HG02943 (cell line): ENCODE measurements around the gene C3.
"Not testable (repeated sequence)": the region's sequence is repeated elsewhere in the genome, so short reads cannot be mapped to it uniquely, and the experiment has no call there.

ENCODE experiments used
- ATAC-seq: cut with Tn5 transposase; IDR thresholded peaks from one replicate; pipeline ENCODE4 v1.9.1; 2021; ENCODE audit warnings: mild to moderate bottlenecking, low read depth, moderate library complexity; ENCODE audit not compliant: unreplicated experiment

The C3 gene

DNA sequence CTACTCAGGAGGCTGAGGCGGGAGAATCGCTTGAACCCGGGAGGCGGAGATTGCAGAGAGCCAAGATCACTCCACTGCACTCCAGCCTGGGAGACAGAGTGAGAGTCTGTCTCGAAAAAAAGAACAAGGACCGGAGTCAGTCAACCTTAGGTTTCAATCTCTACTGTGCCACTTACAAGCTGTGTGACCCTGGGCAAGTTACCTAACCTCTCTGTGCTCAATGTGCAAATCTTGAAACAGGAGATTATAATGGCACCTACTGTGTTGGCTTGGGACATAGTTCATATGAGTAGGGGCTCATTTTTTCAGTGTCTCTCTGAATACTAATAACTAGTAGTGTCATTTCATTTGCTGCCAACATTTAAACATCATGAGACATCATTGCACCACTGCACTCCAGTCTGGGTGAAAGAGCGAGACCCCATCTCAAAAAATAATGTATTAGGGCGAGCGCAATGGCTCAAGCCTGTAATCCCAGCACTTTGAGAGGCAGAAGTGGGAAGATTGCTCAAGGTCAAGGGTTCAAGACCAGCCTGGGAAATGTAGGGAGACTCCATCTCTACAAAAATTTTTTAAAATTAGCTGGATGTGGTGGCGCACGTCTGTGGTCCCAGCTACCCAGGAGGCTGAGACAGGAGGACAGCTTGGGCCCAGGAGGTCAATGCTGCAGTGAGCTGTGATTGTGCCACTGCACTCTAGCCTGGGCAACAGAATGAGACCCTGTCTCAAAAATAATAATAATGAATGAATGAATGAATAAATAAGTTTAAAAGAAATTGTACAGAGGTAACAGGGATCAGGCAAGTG, 5.5 kb downstream of the C3 start:
- no peak for ATAC-seq

DNA sequence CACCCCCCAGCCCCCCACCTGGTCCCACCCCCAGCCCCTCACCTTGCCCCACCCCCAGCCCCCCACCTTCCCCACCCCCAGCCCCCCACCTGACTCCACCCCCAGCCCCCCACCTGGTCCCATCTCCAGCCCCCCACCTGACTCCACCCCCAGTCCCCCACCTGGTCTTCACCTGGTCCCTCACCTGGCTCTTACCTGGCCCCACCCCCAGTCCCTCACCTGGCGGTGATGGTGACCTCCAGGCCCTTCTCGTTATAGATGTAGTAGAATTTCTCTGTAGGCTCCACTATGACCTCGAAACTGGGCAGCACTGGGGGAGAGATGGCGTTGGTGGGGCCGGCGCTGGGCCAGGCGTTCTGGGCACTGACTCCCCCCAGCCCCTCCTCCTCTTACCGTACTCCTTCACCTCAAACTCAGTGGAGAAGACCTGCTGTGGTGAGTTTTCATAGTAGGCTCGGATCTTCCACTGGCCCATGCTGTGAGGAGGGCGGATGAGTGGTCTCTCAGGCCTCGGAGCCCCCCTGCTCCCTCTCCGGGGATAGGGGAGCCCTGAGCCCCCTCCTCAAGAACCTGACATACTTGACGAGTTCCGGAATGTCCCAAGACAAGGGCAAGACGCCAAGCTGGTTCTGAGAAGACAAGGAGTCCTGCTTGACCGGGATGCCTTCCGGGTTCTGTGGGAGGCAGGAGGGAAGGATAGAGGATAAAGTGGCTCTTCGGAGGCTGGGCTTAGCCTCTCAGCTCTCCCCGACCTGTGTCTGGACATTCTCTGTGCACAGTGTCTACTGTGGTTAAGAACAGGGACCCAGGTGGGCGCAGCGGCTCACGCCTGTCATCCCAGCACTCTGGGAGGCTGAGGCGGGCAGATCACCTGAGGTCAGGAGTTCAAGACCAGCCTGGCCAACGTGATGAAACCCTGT, 6.4 kb downstream of the C3 start:
- ATAC-seq, result no peak

DNA sequence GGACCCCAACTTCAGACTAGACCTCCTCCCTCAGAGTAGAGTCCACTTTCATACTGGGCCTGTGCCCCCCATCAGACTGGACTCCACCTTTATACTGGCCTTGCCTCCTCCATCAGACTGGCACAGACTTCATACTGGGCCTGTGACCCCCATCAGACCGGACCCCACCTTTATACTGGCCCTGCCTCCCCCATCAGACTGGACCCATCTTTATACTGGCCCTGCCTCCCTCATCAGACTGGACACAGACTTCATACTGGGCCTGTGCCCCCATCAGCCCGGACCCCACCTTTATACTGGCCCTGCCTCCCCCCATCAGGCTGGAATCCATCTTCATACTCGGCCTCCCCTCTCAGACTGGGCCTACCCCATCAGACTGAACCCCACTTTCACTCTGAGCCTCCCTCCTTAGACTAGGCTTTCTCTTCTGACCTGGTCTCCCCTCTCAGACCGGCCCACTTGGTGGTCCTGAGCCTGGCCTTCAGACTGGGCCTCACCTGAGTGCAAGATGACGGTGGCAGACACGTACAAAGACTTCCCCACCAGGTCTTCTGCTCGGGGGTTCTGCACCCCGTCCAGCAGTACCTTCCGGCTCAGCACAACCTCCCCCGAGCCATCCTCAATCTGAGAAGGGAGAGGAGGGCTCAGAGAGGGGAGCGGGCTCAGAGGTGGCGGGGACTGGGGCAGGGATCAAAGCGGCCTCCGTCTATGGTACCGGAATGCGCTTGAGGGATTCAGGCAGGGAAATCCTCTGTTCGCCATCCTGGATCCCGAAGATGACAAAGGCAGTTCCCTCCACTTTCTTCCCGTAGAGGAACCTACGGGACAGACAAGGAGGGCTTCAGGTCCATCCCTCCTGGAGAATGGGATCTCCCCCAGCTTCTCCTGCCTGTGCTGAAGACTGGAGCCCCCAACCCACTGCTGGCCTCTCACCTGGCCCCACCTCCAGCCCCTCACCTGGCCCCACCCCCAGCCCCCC, 7.5 kb downstream of the C3 start:
- no peak for ATAC-seq

DNA sequence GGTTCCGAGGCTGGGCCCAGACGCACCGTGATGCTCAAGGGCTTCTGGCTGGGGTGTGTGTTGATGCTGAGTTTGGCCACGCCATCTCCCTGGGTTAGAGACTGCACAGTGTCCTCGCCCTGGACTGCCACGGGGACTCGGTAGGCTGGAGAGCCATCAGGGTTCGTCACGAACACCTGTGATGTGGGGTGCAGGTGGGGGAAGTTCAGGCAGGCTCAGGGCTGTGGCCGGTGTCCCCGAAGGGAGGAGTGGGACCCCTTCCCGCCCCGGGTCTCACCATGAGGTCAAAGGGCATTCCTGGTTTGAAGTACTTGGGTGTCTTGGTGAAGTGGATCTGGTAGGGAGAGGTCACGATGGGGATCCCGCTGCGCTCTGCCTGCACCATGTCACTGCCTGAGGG, 8.2 kb downstream of the C3 start:
- ATAC-seq, result no peak

DNA sequence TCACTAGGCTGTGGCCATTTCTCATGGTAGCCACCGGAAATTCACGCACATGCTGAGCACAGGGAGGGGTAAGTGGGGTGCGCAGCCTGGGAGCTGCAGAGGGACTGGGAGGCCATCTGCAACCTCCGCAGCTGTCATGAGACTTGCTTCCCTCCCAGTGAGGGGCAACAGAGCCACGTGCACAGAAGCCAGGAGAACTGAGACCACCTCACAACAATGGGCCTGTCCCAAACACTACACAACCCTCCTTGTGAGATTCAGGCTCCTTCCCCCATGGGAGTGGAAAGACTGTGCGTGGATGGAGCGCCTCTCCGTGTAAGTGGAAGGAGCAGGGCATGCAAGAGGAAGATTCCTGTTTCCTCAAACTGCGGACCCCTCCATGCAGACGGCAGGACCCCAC, 8.8 kb downstream of the C3 start:
- no peak for ATAC-seq

DNA sequence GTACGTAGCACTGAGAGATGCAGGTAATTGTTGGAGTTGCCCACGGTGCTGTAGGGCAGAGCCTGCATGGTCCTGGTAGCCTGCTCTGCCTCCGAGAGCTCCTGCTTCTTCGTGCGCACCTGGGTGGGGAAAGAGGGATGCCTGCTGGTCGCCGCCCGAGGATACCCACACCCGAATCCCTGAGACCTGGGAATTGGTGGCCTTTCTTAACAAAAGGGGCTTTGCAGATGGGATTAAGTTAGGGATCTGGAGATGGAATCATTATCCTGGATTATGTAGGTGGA, 9.4 kb downstream of the C3 start:
- ATAC-seq, result no peak

DNA sequence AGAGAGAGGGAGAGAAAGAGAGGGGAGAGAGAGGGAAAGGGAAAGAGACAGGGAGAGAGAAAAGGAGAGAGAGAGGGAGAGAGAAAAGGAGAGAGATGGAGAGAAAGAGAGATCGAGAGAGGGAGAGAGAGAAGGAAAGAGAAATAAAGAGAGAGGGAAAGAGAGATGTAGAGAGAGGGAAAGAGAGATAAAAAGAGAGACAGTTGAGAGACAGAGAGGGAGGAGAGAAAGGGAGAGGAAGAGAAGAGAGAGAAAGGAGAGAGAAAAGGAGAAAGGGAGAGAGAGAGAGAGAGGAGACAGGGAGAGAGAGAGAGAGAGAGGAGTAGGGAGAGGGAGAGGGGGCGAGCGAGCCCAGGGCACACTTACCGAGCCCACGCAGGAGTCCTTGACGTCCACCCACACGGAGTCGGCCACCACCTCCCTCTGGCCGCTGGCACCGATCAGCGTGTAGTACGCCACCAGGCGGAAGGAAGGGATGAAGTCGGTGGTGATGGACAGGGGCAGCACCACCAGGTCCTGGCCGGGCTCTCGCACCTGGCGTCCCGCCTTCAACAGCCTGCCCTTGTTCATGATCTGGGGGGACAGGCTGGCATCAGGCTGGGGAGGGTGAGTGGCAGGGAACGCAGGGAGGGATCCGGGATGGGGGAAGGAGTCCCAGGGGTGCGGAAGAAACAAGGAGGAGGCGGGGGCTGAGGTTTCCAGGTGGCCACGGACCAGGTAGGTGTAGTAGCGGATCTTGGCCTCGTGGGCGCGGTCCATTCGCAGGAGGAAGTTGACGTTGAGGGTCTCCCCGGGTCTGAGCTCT, 10.0 kb downstream of the C3 start:
- no peak for ATAC-seq

DNA sequence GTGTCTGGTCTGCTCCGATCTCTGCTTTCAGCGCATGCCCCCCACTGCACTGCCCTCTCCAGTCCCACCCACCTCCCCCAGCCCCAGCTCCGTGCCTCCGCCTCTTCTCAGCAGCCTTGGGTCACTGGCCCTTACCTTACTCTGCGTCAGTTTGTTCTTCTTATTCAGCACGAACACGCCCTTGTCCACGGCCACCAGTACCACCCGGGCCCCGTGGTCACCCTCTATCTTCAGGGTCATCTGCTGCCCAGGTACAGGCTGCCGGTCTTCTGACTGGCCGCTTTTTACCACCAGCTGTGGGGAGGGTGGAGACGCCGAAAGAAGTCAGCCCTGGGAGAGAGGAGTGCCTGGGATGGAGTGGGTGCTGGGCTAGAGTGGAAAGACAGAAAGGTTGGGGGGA, 10.9 kb downstream of the C3 start:
- ATAC-seq, result no peak

DNA sequence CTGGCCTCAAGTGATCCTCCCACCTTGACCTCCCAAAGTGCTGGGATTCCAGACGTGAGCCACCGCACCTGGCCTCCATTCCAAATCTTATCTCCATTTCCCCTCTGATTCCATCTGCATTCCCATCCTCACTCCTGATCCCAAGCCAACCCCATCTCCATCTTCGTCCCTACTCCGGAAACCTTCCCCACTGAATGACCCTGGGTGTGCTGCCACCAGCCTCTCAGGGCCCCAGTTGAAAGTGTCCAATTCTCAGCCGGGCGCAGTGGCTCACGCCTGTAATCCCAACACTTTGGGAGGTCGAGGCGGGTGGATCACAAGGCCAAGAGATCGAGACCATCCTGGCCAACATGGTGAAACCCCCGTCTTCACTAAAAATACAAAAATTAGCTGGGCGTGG, 11.5 kb downstream of the C3 start:
- not testable (repeated sequence) for ATAC-seq

DNA sequence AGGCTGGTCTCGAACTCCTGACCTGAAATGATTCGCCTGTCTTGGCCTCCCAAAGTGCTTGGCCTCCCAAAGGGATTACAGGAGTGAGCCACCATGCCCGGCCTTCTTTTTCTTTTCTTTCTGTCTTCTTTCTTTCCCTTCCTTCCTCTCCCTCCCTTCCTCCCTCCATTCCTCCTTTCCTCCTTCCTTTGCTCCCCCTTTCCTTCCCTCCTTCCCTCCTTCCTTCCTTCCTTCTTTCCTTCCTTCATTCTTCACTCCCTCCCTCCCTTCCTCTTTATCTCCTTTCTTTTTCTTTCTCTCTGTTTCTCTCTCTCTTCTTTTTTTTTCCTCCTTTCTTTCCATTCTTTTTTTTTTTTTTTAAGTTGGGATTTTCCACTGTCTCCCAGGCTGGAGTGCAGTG, 12.1 kb downstream of the C3 start:
- no peak for ATAC-seq

DNA sequence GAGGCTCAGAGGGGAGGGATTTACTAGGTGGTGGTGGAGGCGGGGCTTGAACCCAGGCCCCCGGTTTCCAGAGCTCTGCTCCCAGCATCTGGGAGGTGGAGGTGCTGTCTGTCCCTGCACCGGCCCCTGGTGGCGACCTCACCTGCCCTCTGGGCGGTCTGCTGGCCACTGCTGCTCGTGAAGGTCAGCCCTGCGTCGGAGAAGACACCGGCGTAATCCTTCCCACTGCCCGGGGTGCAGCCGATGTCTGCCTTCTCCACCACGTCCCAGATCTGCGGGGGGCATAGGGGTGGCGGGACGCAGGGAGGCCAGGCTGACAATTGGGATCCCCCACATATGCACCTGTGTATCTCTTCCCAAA, 12.8 kb downstream of the C3 start:
- no peak for ATAC-seq

DNA sequence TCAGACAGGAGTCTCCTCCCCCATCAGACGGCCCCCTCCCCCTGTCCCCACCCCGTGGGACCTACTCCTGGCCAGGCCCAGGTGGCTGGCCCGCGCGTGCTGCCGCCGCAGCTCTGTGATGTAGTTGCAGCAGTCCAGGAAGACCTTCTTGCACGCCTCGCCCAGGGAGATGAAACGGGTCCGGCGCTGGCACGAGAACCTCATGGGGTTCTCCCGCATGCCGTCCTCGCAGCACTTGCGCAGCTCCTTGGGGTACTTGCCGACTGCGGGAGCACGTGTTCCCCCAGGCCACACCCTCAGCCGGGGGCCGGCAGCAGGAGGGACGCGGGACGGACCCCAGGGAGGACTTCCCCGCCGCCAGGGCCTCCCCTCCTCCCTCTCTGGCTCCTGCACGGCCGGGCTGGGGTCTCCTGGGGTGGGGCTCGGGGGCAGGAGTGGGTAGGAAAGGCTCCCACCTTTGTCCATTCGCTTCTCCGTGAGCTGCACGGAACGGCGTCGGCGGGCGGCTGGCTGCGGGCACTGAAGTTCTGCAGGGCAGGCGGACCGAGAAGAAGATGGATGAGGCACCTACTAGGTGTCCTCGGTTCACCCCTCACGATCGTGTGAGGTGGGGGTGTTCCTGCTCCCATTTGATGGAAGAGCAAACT, 13.3 kb downstream of the C3 start:
- no peak for ATAC-seq

DNA sequence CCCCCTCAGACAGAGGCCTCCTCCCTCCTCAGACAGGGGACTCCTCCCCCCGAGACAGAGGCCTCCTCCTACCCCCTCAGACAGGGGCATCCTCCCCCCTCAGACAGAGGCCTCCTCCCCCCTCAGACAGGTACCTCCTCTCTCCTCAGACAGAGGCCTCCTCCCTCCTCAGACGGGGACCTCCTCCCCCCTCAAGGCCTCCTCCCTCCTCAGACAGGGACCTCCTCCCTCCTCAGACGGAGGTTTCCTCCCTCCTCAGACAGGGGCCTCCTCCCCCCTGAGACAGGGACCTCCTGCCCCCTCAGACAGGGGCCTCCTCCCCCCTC, 13.9 kb downstream of the C3 start:
- no peak for ATAC-seq

DNA sequence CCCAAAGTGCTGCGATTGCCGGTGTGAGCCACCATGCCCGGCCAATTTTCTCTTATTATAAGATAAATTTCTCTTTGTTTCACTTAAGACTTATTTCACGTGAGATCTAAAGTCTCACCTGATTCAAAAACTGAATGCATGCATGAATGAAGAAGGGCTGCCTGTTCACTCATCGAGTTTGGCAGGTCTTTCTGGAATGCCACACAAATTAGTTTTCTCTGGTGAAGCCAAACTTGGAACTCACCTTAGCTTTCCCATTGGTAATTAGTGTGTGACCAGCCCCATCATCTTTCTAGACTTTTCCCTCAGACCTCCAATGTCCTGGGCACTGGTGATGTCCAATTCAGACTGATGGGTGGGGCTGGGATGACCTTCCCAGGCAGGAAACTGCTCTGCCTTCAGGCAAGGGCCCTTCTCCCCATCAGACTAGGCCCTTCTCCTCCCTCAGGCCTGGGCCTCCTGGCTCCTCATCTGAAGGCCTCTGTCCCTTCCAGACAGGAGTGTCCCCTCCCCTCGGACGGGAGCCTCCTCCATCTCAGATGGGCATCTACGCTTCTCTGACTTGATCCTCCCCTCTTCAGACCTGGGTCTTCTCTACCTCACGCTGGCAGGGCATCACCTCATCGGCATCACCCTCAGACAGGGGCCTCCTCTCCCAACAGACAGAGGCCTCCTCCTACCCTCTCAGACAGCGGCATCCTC, 14.4 kb downstream of the C3 start:
- ATAC-seq, result no peak

DNA sequence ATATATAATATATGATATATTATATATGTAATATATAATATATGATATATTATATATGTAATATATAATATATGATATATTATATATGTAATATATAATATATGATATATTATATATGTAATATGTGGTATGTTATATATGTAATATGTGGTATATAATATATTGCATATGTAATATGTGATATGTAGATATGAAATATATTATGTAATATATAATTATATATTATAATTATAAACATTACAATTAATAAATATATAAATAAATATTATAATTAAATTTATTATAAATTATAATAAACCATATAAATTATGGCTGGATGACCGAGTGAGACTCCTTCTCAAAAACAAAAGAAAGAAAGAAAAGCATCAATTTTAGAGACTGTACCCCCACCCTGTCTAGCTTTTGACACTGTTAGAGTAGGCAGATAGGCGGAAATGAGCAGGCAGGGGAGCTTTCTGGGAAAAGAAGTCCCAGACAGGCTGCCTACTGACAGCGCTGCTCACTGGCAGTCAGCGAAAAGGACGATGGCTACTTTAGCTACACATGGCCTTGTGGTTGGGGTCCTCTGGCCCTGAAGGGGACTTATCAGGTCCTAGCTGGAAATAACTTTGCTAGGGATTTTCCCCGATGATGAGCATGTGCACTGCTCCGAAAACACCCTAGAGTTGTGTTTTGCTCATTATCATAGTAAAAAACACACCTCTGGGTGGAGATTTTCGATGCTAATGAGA, 19.7 kb downstream of the C3 start:
- no peak for ATAC-seq

DNA sequence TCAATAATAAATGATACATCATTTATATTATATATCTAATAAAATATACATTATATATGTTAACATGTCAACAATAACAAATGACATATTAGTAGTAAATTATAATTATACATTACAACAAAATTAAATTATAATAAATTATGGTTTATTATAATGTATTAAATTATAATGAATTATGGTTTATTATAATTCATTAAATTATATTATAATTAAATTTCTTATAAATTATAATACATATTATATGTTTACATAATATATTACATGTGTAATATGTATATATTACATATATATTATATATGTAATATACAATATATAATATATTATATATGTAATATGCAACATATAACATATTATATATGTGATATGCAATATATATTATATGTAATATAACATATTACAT, 20.5 kb downstream of the C3 start:
- no peak for ATAC-seq

DNA sequence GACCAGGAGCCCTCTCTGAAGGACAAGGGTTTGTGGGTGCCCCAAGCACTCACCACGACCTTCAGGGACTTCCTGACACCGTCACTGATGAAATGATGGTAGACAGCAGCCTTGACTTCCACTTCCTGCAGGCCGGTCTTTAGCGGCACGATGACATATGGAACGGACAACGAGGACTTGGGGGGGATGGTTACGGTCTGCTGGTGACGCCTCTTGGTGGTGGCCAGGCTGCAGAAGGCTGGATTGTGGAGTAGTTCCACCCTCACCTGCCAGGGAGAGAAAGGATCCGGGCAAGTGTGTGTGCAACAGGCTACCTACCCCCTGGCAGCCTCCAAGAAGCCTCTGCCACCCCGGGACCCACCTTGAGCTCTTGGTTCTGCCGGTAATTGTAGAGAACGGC, 23.2 kb downstream of the C3 start:
- ATAC-seq, result no peak

DNA sequence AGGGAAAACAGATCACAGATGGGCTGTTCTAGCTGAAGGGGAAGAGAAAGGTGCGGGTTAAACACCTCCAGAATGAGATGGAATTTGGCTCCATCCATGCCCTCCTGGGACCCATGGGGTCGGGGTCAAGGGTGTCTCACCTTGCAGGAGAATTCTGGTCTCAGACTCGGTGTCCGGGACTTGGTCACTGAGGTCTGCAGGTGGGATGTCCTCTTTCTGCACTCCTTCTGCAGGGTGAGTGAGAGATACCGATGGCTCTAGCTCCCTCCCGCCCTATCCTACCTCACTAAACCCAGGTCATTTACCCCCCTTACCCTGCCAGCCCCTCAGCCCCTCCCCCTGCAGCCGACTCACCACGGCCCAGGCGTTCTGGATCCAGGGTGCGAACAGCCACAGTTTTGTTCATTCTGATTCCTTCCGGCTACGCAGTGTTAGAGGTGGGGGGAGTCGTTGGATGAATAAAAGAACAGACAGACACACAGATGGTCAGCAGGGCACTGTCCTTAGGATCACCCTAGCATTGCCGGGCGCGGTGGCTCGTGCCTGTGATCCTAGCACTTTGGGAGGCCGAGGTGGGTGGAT, 24.1 kb downstream of the C3 start:
- ATAC-seq, result no peak
